ENCODE measurements around the gene GAGE10.
A peak's percentile ranks its signal among the peaks of the same experiment; 100 is the strongest.

The GAGE10 gene

GRCh38 chrX:49303346-49303745 lies at the start of gene GAGE10:
Gene GAGE10 (plus strand): TSS chrX:49303646. CDS start chrX:49304860, 1,214 bp downstream.
- no peak for DNase-seq

GRCh38 chrX:49254639-49255038 lies 48.8 kb upstream of the GAGE10 start:
- no peak for DNase-seq

- DNase-seq: no peak
Observed at GRCh38 chrX:49256268-49256995, 47.0 kb upstream of the GAGE10 start.

- DNase-seq: no peak
Observed at GRCh38 chrX:49257074-49257790, 46.2 kb upstream of the GAGE10 start.

GRCh38 chrX:49257846-49258748 lies 45.3 kb upstream of the GAGE10 start:
- no peak for DNase-seq

GRCh38 chrX:49258749-49259124 lies 44.7 kb upstream of the GAGE10 start:
- no peak for DNase-seq

- no peak for DNase-seq
Observed at GRCh38 chrX:49260221-49260985, 43.0 kb upstream of the GAGE10 start.

- DNase-seq: no peak
Observed at GRCh38 chrX:49262603-49263002, 40.8 kb upstream of the GAGE10 start.

GRCh38 chrX:49263631-49264030 lies 39.8 kb upstream of the GAGE10 start:
- DNase-seq: no peak

GRCh38 chrX:49264460-49264859 lies 39.0 kb upstream of the GAGE10 start, which contains the start of gene FOXP3:
Gene FOXP3 (minus strand): TSS chrX:49264710. CDS start chrX:49258505, 6,205 bp downstream.
- no peak for DNase-seq

- DNase-seq: no peak
Observed at GRCh38 chrX:49266523-49267445, 36.7 kb upstream of the GAGE10 start.

GRCh38 chrX:49268702-49269009 lies 34.8 kb upstream of the GAGE10 start:
- no peak for DNase-seq

GRCh38 chrX:49269010-49269766 lies 34.3 kb upstream of the GAGE10 start:
- DNase-seq: peak; percentile 94

GRCh38 chrX:49269767-49270248 lies 33.6 kb upstream of the GAGE10 start, which contains the start of gene PPP1R3F:
Gene PPP1R3F (plus strand): TSS chrX:49269793. CDS start chrX:49269870, 77 bp downstream.
- no peak for DNase-seq

- no peak for DNase-seq
Observed at GRCh38 chrX:49270249-49270921, 33.1 kb upstream of the GAGE10 start.

GRCh38 chrX:49271341-49271740 lies 32.1 kb upstream of the GAGE10 start:
- no peak for DNase-seq

GRCh38 chrX:49272421-49272820 lies 31.0 kb upstream of the GAGE10 start:
- no peak for DNase-seq

- DNase-seq: no peak
Observed at GRCh38 chrX:49273181-49273727, 30.2 kb upstream of the GAGE10 start.

- no peak for DNase-seq
Observed at GRCh38 chrX:49276207-49276606, 27.2 kb upstream of the GAGE10 start.
